Stimulated activated CD4-positive, alpha-beta T cell treated with anti-CD3 and anti-CD28 coated beads, Interleukin-4, amount 100 ng/mL, for 1 hour (primary cell): ENCODE results near the gene CLCN3.
"Not testable (repeated sequence)": the region's sequence is repeated elsewhere in the genome, so short reads cannot be mapped to it uniquely, and the experiment has no call there.

Source experiments
- DNase-seq: peaks from one replicate; pipeline ENCODE4 v3.0.0-alpha.2; 2020

CLCN3 gene

DNA sequence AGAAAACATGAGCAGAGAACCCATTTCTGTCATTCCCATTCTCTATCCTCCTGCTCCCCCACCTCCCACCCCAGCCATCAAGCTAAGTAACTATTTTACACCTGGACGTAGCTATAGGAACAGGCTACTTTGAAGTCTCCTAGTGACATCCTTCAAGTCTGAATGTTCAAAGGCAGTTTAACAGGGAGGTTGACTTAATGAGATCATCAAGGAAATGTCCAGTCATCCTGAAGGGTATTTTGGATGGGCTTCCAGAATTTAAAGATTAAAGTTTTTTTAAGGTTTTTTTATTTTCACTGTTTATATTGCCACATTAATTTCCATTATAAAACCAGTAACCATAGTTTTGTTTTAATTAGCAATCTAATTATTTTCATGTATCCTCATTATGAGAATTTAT lies 96.3 kb downstream of the CLCN3 start:
- DNase-seq = no peak

DNA sequence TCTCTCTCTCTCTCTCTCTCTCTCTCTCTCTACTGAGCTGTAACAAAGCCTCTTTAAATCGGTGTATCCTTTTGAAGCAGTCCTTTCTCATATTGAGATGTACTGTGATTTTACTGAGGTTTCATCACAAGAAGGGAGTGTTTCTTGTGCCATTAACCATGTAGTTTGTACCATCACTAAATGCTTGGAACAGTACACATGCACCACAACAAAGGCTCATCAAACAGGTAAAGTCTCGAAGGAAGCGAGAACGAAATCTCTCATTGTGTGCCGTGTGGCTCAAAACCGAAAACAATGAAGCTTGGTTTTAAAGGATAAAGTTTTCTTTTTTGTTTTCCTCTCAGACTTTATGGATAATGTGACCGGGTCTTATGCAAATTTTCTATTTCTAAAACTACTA lies 100.2 kb downstream of the CLCN3 start:
- no peak for DNase-seq

DNA sequence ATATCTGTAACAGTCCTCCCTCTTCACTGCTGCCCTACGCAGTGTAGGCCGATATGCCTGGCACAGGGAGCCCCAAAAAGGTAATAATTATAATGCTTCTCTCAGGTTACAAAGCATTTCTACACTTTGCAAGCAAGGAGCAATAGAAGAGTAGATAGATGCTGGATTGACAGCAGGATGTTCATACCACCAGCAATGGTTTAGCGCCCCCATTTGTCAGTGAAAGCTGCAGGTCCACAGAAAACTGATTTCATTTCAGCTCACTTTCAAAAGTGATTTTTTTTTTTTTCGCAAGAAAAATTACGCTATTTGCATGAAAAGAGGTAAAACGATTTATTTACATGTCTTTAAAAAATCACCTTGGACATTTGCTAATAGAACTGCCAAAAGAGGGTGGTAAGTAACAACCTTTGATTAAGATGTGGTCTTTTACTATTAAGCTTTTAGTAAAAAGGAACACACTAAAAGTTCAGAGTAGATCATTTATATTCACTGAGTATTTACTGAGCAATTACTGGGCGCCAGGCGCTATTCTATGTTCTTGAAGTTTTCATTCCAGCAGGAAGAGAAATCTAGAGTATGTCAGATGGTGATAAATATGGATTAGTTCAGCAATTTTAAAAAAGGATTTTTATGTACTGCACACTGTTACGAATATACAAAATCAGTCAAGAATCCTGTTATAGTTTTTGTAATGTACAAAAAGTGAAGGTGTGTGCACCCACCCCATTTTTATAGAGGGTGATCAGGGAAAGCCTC lies 103.0 kb downstream of the CLCN3 start:
- DNase-seq = no peak

DNA sequence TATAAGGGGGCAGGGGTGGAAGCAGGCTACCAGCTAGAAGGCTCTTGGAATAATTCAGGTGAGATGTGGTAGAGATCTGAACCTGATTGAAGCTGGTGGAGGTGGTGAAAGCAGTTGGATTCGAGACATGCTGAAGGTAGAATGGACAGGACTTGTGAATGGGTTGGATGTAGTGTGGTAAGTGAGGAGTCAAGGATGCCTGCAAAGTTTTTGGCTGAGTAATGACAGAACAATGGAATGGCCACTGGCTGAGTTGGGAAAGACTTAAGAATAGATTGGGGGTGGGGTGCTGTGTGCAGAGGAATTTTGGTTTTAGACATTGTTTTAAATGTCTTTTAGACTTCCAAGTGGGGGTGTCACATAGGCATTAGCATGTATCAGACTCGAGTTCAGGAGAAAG lies 103.9 kb downstream of the CLCN3 start:
- DNase-seq = no peak

DNA sequence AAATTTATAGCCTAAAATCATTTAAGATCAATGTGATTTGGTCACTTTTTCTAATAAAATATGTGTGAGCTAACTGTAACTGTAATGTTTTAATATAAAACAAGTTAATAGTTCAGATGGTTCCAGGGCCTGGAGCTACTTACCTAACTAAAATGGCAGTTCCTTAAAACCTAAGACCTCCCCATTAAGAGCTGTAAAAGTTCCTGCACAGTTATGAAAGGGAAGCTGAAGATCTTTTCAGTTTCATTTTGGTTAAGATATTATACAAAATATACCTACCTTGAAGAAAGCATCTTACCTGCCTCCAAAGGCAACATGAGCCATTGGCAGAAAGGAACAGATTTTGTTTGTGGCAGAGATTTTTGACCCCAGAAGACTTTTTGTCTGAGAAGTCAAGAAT lies 107.2 kb downstream of the CLCN3 start:
- DNase-seq = no peak

DNA sequence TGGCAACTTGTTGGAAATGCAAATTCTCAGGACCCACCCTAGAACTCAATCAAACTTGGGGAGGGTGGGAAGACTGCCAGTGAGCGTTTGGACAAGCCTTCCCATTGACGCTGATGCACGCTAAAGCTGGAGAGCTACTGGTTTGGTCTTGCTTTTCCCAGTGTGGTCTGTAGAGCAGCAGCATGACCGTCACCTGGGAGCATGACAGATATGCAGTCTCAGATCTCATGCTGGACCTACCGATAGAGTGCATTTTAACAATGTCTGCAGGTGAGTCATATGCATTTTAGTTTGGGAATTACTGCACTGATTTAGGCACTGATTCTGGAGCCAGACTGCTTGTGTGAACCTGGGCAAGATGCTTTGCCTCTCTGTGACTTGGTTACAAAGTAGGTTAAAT lies 110.2 kb downstream of the CLCN3 start:
- DNase-seq = no peak

DNA sequence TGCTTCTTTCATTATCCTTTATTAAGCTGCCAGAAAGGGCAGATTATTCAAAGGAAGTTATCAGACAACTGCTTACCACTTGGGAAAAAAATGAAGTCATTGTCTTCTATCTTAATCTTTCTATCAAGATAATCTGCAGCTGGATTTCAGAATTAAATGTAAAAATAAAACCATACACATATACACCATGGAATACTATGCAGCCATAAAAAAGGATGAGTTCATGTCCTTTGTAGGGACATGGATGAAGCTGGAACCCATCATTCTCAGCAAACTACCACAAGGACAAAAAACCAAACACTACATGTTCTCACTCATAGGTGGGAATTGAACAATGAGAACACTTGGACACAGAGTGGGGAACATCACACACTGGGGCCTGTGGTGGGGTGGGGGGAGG lies 118.2 kb downstream of the CLCN3 start:
- not testable (repeated sequence) for DNase-seq

DNA sequence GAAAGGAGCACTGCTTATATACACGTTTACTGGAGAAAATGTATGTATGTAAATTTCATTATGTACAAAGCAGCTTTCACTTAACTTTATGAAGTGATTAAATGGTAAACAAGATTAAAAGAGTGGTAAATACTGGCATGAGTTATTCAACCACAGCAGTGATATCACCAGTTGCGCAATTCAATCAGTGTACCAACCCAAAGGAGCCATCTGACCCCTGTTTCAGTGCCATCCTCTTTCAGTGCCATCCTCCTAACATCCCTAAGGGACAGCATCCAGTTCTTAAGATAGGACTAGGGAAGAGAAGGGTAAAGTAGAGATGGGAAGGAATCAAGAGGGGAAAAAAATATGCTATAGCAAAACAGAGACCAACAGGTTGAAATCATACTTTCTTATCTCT lies 121.2 kb downstream of the CLCN3 start:
- no peak for DNase-seq

DNA sequence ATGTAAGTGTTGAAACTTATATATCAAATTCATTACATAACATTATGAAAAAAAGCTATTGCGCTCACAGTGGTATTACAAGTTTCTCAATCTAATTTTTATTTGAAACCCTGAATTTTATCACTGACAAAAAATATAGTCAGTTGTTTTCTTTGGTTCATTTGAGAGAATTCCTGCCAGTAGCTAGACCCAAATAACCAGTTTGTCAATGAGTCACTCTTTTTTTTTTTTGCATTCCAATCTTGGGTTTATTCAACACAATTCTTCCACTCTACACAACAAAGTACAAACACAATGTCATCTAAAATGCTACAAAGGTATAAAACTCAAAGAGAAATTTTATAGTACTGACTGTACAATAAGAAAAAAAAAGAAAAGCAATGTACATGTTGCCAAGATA lies 124.2 kb downstream of the CLCN3 start:
- no peak for DNase-seq

DNA sequence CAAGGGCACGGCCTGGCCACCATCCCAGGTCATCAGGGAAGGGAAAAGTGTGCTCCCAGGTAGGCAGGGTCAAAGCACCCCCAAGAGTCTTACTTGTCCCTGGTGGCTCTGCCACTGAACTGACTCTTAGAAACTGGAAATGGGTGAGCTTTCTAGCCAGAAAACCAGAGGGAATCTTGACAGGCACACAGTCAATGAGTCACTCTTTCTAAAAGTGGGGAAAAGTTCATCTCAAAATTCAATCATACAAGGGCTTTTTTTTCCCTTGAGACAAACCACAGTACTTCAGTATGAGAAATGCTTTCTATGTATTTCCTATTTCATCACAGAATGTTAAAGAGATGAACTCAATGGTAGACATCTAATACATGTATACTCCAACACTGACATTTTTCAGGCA lies 124.9 kb downstream of the CLCN3 start:
- no peak for DNase-seq

DNA sequence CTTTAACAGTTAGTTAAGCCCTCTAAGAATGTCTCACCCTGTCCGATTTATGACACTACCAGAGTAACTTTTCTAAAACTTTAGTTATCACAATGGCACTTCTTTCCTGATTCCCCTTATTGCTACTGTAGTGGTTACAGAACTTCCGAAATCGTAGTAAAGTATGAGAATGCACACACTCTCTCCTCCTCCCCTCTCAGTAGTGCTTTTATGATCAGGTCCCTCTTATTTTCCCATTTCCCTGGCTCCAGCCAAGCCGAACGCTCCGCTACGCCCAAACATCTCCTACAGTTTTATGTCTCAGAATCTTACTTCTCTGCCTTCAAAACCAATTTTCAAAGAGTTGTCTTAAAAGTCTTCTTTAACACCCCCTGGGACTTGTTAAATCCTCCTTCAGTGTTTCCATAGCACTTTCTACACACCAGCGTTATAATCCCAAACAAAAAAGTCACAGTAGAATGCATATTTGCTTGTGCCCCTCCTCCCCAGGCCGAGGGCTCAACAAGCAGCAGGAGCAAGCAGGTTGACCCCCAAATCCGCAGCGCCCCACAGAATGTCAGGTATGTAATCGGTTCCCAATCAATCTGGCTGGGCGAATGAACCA lies 136.7 kb downstream of the CLCN3 start:
- DNase-seq = no peak

DNA sequence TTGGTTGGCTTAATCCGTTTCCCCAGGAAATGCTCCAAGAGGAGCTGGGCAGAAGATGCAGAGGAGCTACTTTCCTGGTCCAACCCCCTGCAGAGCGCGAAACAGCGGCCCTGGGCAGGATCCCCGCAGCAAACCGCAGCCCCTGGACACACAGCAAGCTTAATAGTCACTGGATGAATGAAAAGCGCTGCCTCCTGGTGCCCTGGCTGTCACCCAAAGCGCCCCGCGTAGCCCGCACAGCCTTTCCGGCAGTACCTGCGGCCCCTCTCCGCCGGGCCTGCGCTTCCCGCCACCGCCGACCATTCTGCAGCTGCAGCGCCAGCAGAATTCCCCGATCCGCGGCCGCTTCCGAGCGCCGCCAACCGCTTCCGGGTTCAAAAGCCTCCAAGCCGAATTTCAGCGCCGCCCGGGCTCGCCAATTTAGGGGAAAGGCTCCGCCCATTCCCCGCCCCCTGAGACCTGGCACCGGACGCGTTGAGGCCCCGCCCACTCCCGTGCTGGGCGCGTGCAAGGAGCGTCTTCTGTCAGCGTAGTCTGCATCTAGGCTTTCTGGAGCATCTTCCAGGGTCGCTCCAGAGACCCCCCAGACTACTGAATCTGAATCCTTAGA lies 137.3 kb downstream of the CLCN3 start, which contains the start of gene HPF1:
HPF1 (minus strand) TSS at position 370 of the 610 bp plus-strand sequence; CDS start at position 303, 67 bp downstream.
- peak; percentile 97 for DNase-seq

DNA sequence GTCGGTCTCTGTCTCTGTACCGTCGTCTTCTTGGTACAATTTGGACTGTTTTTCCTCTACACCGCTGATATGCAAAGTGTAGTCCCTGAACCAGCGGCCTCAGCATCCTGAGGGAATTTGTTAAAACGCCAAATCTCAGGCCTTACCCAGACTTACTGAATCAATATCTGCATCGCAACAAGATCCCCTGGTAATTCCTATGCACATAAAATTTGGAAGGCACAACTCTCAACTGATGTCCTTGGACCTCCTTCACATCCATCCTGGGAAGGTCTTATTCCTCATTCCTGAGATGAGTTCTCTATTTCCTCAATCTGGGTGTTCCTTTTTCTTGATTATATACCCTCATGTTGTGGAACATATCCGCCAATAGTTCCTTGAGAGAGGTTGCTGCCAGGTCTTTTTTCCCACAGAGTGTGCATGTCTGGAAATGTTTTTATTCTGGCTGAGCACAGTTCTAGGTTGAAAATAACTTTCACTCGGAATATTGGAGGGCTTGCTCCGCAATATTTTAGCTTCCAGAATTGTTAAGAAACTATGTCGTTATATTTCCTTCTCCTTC lies 138.1 kb downstream of the CLCN3 start:
- no peak for DNase-seq

DNA sequence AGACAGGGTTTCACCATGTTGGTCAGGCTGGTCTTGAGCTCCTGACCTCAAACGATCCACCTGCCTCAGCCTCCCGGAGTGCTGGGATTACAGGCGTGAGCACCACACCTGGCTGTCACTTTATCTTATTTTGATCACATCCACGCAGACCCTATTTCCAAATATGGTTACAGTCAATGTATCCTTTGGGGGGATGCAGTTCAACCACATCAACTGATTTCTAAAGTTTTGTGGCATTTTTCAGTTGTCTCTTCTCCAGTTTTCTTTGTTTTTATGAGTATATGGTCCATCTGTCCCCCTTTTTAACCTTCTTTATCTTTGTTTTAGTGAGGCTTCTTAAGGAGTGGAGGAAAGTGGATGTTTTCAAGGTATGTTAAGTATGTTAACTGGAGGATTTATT lies 141.5 kb downstream of the CLCN3 start:
- no peak for DNase-seq

DNA sequence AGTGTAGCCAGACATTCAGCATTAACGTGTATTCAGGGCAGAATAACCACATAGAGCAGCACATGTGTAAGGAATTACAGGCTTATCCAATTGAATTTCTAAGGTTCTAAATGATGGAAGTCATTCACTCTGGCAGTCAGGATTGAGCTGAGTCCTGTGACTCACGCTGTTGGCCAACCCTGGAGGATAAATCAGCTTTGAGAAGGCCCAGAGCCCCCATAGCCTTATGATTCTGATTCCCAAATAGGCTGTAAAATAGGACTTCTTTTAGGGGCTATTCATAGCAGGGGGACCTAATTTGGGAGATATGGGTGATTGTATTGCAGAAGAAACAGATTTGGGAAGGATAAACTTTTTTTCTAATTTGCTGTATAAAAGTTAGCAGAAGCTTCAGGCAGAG lies 145.5 kb downstream of the CLCN3 start:
- DNase-seq = no peak

DNA sequence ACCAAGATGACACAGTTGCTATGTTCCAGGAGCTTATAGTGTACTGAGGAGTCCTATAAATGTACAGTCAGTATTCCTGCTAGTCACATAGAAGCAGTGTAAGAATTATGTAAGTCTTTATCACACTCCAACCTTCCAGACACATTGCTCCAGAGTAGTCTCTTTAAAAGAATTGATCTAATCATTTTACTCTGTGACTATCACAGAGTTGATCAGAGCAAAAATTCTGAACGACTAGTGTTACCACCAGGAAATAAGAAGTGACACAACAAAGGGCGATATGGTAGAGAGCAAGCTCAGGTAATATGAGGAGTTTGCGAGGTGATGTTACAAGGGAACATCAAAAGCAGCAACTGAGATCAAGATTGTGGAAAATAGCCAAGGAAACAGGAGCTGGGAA lies 146.4 kb downstream of the CLCN3 start:
- no peak for DNase-seq

DNA sequence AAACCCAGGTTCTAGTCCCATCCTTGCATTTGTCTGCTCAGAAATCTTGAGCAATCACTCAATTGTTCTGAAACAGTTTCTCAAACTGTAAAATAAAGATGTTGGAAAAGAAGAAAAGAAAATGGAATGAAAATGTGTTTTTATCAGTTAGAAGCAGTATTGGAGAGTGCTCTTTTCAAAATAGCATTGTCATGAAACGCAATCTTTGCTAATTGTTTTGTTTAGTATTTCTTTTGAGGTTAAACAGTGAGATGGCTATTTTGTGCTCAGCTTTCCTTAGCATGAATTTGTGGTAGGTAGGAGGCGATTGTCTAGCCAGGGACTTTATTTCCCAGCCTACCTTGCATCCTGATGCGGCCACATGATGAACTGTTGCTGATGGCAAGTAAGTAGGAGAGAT lies 148.0 kb downstream of the CLCN3 start:
- DNase-seq = no peak

DNA sequence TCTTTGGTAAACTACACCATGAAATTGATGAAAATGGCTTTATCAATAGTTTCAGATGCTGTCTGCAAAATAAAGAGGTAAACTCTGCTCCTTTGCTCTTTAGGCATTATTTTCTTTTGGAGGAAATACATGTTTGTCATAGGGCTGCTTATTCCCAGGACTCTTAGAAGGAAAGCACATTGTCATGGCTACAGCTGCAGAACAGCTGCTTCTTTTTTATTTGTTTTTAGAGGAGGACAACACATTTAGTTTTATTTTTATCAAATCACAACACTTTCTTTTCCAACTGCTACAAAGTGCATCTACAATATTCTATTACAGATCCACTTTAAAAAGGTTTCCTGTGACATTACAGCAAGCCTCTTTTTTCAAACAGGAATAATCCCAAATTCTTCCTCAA lies 150.0 kb downstream of the CLCN3 start:
- no peak for DNase-seq

DNA sequence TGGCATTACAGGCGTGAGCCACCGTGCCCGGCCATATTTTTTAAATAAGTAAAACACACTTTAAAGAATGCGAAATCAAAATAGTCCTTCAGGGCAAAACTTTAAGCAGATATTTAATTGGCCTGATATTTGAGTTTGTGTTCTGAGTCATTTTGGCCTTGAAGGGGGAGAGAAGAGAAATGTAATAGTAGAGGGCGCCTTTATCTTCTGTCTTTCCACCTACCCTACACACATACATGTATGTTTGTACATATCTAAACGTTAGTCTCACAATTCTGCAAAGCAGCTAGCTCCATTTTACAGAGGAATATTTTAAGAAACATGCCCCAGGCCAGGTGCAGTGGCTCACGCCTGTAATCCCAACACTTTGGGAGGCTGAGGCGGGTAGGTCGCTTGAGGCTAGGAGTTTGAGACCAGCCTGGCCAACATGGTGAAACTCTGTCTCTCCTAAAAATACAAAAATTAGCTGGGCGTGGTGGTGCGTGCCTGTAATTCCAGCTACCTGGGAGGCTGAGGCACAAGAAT lies 151.2 kb downstream of the CLCN3 start:
- DNase-seq = not testable (repeated sequence)
